GM18505 (cell line): ENCODE results near the gene CPSF7.

Experiments
- ATAC-seq: cut with Tn5 transposase; IDR thresholded peaks from one replicate; pipeline ENCODE4 v1.9.1; 2021; ENCODE audit not compliant: unreplicated experiment
- POLR2A ChIP-seq: IDR thresholded peaks from 4 replicates; pipeline ENCODE4 v1.6.1; 2011; ENCODE audit warnings: borderline replicate concordance; ENCODE audit not compliant: insufficient read depth, insufficient read length; ENCODE audit errors: extremely low read depth

The CPSF7 gene

GRCh38 chr11:61353131-61354067, 76.4 kb downstream of the CPSF7 start:
- TF ChIP-seq POLR2A, result no peak
- ATAC-seq, result no peak
